ENCODE data around the gene KSR2. TPM values are rescaled to one million over a fixed set of nuclear protein-coding genes. Genes with fewer than 3 reads are reported as not detected.

KSR2 gene
- total and polyA plus RNA-seq, 2 donors (not counting 3 experiments of a cell fraction or from before 2014, with no cell fraction given), result 2.1 to 5.2 TPM

DNA sequence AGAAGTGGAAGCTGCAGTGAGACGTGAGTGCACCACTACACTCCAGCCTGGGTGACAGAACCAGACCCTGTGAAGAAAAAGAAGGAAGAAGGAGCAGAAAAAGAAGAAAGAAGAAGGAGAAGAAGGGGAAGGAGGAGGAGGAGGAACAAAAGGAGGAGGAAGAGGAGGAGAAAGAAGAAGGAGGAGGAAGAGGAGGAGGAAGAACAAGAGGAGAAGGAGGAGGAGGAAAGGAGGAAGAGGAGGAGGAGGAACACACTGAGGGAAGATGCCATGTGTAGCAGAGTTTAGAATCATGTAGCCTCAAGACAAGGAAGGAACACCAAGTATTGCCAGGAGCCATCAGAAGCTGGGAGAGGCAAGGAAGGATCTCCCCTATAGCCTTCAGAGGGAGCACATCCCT, 241.5 kb downstream of the KSR2 start:
- no peak overlapping the region for H3K4me2 ChIP-seq (ENCODE audit: insufficient read depth, low read length)
- TF ChIP-seq FOS (IDR thresholded peaks at IDR 0.05; ENCODE audit: borderline replicate concordance, insufficient read depth, low read length) (no peak), POLR2AphosphoS5 (IDR thresholded peaks at IDR 0.05; ENCODE audit: insufficient read depth, low read depth, low read length) (no peak), MYC (IDR thresholded peaks at IDR 0.05; ENCODE audit: low read depth, low read length) (no peak), EZH2 (IDR thresholded peaks at IDR 0.05; ENCODE audit: borderline replicate concordance, low read depth, low read length, severe bottlenecking) (no peak), JUN (IDR thresholded peaks at IDR 0.05; ENCODE audit: borderline replicate concordance, insufficient read depth, insufficient read length, low read depth) (no peak), GATA2 (IDR thresholded peaks at IDR 0.05; ENCODE audit: insufficient read depth, insufficient read length, low read depth, low read length) (no peak), POLR2A (IDR thresholded peaks at IDR 0.05; ENCODE audit: low read depth, low read length) (no peak), CTCF (IDR thresholded peaks at IDR 0.05; ENCODE audit: extremely low read depth in 1 of 2, insufficient read depth in 1 of 2, low read depth in 1 of 2, low read length in 2 of 2) (no peak)
- TF ChIP-seq, protein P1, sequence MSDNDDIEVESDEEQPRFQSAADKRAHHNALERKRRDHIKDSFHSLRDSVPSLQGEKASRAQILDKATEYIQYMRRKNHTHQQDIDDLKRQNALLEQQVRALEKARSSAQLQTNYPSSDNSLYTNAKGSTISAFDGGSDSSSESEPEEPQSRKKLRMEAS (IDR thresholded peaks at IDR 0.05; ENCODE audit: insufficient read depth, insufficient read length), result no peak
- CTCF ChIA-PET, result no interaction called here
- no peaks in the 10 kb centered on the region for H3K9me1 ChIP-seq (replicated peaks; ENCODE audit: control insufficient read depth, extremely low read depth, insufficient read depth, low read length)
- H2AFZ ChIP-seq (ENCODE audit: low read depth, low read length), result no peak overlapping the region
- dilution Hi-C loops (cut with MboI; ENCODE audit: extremely low pct_ligation_motif_present, low sequenced_read_pairs), result no loop called here
- no peaks in the 10 kb centered on the region for H4K20me1 ChIP-seq (replicated peaks; ENCODE audit: control insufficient read depth, extremely low read depth, insufficient read depth, low read length)
- H3K9me3 ChIP-seq (replicated peaks; ENCODE audit: control insufficient read depth, insufficient read depth, low read length), result no peaks in the 10 kb centered on the region
- H3K27ac ChIP-seq (ENCODE audit: insufficient read depth, low read depth, low read length), result no peak overlapping the region
- no TSS peak for BruUV-seq (replicated peaks)
- no peaks in the 10 kb centered on the region for H3K4me1 ChIP-seq (ENCODE audit: control insufficient read depth, extremely low read depth, insufficient read depth, low read length)
- intact Hi-C loops (cut with micrococcal nuclease), result no loop called here
- H3K79me2 ChIP-seq (ENCODE audit: control insufficient read depth, insufficient read depth, low read length), result no peaks in the 10 kb centered on the region
- POLR2A ChIA-PET, result no interaction called here
- FAIRE-seq, result no peak
- no peak overlapping the region for H3K9ac ChIP-seq (replicated peaks; ENCODE audit: extremely low read depth, insufficient read depth, low read length)
- H3K4me3 ChIP-seq (replicated peaks in 1 of 3; ENCODE audit: insufficient read depth in 1 of 3, low read depth in 1 of 3, low read length in 3 of 3), result no peak overlapping the region
- H3K27me3 ChIP-seq (ENCODE audit: control insufficient read depth in 2 of 2, insufficient read depth in 2 of 2, low read length in 2 of 2), result no peaks in the 10 kb centered on the region
- DNase-seq (ENCODE audit: low read depth, low spot score), result no peak
- no peaks in the 10 kb centered on the region for H3K36me3 ChIP-seq (ENCODE audit: control insufficient read depth in 2 of 2, extremely low read depth in 1 of 2, insufficient read depth in 2 of 2, low read length in 2 of 2)

Data from endothelial cell of umbilical vein (primary cell).